Epidermal melanocyte (primary cell): ENCODE data around the gene AP5B1.

Source experiments
- DNase-seq: peaks from one replicate; pipeline ENCODE4 v3.0.0; 2011; ENCODE audit warnings: low spot score; ENCODE audit not compliant: insufficient read length

AP5B1 gene

DNA sequence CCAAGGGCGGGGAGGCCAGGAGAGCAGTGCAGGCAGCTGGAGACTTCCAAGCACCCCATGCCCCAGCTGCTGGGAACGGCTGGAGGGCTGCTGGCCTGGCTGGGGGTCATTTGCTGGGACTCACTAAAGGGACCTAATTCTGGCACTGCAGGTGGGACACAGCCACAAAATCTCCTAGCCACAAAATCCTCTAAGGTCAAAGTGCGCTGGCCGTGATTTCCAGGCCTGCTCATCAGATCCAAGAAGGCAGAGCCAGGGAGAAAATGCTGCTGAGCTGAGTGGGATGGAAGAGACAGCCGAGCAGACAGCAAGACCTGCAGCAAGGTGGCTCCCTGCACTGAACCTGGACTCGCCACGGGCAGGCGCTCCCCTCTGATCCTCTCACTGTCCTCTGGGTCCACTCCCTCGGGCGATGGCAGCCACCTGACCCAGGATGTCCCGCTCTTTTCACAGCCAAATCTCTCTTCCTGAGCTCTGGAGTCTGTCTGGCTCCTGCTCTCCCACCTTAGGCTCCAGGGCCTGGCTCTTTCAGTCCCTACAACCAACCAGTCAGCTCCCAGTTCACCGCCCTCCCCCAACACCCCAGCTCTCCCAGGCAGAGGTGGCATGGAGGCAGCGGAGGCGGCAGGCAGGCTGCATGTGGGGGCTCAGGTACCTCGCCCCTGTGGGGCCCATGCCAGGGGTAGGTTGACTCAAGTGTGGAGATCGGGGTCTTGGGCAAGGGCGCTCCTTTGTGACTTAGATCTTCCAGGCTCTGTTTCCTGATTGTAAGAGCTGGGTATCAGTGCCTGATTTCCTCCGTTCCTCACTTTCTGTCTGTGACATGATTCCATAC is 20.6 kb upstream of the AP5B1 start:
- DNase-seq = no peak

DNA sequence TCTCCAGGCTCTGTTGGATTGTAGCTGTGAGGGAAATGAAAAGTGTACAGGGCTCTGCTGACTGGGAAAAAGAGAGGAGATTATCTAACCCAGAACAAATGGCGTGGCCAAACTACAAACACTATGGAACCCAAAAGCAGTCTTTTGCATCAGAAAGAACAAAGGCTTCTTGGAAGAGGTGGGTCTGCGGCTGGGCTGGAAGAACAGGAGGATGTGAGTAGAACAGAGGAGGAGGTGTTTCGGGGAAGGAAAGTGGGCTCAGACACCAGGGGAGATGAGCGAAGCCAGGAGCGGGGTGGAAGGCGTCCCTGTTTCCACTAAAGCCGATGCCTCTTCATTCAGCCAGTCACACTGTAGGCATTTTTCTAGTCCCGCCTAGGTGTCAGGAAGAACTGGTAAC is 18.1 kb upstream of the AP5B1 start:
- no peak for DNase-seq

DNA sequence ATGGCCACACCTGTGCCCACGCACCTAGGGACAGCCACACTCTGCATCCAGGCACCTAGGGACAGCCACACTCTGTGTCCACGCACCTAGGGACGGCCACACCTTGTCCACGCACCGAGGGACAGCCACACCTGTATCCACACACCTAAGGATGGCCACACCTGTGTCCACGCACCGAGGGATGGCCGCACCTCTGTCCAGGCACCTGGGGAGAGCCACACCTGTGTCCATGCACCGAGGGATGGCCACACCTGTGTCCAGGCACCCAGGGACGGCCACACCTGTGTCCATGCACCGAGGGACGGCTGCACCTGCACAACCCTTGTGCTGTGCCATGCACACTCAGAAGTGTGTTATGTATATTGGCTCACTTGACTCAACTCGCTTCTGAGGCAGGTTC is 16.9 kb upstream of the AP5B1 start:
- no peak for DNase-seq

DNA sequence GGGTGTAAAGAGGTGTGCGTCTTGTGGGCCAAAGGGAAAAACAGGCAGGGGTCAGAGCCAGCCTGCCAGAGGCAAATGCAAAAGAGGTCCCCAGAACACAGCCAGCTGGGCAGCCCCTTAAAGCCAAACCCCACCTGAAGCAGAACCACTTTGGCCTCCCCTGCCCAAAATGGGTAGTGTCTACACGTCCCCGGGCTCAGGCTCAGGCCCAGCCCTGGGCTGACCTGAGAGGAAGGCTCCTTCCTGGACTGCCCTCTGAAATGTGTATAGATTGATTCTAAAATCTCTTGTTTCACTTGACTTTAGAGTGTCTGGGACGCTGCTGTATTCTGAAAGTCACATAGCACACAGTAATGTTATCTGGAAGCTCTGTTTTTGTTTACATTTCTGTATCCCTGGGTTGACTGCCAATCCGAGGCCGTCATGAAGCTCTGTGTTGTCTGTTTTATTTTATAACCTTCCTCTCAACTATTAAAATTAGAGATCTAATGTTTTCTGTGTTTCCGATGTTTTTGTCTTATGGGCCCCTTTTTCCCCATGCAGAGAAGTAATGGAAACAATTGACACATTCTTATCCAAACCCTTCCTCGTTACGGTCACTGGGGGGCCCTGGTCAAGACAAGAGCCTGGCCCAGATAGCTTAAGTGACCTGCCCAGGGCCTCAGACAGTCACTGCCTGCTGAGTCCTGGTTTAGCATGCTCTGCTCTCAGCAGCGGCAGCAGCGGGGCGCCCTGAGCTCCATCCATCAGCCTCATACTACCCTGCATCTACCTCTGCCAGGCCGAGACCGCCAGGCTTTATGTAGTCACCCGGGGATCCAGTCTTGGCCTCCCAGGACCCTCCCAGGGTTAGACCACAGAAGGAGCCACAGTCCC is 16.2 kb upstream of the AP5B1 start:
- DNase-seq = no peak

DNA sequence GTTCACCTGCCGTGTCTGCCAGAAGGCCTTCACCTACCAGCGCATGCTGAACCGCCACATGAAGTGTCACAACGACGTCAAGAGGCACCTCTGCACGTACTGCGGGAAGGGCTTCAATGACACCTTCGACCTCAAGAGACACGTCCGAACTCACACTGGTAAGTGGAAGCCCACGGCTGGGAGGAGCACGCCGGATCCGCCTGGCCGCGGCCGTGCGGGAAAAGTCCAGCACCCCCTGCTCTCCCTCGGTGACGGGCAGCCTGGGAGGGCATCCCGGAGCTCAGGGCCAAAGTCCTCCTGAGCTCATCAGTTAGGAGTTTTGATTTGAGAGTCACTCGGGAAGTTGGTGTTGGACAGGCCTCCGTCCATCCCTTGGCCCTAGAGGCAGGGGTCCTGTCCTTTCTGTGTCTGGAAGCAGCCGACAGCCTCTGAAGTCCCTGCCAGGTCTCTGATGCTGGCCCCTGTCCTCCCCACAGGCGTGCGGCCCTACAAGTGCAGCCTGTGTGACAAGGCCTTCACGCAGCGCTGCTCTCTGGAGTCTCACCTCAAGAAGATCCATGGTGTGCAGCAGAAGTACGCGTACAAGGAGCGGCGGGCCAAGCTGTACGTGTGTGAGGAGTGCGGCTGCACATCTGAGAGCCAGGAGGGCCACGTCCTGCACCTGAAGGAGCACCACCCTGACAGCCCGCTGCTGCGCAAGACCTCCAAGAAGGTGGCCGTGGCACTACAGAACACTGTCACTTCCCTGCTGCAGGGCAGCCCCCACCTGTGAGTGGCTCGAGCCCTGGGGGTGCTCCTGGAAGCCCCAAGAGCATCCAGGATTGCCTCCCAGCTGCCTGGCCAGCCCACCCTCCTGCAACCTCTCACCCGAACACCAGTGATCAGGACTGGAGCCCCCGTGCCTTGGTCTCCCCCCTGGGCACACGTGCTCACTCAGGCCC is 14.1 kb upstream of the AP5B1 start:
- no peak for DNase-seq

DNA sequence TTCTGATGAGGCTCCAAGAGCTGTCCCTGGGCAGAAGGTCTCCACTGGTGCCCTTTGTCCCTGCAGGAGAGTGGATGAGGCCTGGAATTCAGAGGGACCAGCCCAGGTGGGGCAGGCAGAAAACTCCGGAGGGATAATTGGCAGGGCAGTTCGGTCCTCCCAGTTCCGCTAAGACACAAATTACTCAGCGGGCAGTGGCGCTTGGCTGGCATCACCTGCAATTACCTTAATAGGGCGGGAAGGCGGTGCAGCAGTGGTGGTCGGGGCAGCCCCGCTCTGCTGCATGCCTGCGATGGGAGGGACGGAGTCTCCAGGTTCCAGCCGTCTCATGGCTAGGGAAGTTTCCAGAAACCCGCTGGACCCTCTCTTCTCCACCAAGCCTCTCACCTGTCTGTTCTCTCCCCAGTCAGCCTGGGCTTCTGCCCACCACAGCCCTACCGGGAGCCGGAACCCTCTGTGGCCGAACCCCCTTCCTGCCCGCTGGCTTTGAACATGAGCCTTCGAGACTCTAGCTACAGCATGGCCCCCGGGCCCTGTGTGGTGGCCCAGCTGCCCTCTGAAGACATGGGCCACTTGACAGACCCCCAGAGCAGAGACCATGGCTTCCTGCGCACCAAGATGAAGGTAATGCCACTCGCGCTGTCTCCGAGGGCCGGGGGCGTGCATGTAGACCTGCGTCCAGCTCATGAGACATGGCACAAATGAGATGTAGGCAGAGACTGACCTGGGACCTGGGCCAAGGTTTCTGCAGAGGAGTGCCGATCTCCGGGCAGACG is 13.0 kb upstream of the AP5B1 start:
- no peak for DNase-seq

DNA sequence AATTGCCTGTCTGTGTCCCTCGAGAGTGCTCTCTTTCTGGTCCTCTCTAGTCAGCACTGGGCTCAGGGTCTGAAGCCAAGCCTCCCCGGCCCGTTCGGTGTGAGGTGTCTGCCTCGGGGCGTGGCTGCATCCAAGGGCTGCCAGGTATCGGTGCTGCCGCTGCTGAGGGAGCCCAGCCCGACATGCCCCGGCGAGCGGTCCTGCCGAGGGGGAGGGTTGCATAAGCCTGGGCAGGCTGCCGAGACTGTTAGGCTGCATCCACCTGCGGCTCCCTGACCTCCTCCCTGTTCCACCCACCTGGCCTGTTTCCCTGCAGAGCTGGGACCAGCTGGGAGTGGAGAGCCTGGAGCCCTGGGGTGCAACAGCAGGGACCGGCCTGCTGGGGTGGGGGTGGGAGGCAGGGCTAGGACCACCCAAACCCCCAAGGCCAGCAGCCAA is 12.4 kb upstream of the AP5B1 start:
- no peak for DNase-seq

DNA sequence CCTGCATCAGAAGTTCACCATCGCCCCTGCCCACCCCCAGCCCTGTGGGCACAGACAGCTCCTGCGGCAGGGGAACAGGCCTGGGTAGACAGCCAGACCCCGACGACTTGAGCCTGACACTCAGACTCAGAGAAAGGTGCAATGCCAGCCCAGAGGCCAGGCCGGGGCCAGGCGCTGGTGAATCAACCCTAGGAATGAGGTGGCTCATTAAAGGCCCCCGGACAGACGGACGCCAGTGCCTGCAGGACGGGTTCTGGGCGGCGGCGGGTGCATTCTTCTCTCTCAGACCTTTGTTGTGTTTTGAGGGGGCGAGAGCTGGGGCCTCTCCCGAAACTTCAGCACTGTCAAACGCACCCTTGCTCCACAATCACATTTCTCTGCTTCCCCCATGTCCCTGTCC is 11.7 kb upstream of the AP5B1 start:
- no peak for DNase-seq

DNA sequence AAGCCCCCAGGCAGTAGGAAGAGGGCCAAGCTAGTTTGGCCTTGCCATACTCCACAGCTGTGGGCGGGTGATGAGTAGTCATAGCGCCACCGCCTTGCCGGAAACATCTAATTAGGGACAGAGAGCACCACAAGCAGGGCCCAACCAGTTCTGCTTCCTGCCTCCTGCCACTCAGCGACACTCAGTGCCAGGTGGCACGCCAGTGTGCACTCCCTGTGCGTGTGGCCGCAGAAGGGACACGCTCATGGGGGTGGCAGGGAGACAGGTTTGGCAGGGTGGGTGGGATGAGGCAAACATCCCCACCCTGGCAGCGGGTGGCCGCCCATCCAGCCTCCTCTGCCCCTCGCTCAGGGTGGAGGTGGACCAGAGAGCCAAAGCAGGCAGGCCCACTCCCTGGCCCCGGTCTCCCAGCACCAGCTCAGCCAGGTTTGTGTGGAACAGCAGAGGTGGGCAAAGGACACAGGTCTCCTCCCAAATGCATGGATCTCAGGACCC is 11.0 kb upstream of the AP5B1 start:
- DNase-seq = no peak

DNA sequence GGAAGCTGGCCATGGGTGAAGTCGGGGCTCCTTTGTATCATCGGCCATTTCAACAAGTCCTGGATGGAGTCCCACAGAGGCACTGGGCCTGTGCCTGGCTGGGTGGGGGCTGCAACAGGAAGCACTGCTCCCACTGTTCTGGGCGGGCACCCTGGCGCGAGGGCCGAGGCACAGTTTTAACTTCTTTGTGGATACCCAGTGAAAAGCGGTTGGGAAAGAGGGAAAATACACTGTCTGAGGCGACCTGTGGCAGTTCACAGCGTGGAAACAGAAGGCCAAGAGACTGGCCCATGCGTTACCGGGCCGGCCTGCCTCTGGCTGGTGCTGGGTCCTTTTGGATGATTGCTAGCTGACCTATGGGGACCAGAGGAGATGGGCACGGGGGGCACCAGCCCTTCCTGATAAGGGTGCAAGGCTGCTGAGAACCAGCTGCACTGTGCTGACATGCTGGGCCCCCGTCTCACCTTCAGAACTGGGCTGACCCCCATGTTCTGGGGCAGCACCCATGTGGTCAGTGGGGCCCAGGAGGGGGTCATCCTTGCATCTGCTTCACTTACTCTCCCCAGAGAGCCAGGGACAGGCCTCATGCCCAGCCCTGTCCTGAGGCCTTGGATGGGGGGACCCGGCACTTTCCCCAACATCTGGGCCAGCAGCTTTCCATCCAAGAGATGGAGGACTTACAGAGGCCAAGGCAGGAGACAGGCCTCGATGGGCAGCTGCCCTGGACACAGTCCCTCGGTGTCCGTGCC is 10.3 kb upstream of the AP5B1 start:
- DNase-seq = no peak

DNA sequence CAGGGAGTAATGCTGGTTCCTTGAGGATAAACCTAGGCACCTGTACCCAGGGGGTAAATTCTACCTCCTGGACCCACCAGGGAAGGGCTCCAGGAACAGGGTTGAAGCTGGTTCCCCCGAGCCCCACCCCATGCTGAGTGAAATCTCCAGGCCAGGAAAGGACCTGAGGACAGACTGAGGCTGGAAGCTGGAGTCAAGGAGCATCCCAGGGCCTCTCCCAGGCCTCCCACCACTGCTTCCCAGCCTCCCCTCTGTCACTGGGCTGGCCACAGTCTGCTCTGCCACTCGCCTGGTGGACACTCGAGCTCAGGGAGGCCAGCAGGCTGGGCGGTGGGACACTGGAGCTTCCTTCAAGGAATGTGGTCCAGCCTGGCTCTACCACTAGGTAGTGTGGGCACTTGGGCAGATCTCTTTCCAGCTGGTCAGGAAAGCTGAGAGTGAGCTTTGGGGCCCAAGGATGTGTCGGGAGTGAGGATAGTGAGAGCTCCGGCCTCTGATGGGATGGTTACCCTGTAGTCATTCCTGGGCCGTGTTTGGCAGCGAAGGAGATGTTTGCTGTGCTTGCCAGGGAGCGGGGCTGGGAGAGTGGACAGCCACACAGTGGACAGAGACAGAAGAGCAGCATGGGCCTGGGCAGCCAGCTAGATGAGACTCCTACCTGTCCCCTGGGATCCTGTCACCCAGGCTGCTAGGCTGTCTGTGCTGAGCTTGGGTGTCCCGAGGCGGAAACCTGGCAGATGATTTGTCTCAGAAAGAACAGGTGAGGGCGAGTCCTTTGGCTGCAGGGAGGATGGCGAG is 9.5 kb upstream of the AP5B1 start:
- no peak for DNase-seq

DNA sequence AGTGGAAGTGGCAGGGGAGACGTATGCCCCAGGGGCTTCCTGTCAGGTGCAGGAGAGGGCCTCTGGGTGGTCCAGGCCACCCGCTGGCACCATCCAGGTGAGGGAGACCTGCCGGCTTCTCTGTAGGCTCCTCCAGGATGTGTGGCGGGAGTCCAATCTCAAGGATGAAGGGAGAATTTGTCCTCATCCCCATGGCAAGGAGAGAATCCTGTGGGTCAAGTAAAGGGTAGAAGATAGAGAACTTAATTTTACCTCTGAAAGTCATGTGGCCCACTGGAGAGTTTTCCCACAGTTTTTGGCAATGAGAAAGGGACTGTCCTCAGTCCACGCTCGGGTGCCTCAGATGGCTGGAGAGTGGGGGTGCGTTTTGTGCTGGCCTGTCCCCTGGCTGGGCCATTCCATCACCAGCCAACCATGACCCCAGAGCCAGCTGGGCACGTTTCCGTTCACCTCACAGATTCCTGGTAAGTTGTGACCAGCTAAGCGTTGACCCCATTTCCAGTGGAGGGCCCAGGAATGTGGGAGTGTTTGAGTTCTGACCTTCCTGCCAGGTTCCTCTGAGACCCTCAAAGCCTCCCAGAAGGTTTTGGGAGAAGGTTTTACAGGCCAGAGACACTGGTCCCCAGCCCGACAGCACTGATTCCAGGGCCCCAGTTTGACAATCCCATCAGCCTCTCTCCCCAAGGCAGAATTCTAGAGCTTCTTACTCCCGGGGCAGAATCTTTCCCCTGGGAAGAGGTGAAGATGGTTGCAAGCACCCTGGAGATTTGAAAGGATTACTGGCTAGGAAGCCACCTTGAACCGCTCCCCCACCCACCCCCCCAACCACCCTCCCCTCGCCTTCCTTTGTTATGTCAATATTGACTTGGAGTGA is 8.7 kb upstream of the AP5B1 start:
- DNase-seq = no peak

DNA sequence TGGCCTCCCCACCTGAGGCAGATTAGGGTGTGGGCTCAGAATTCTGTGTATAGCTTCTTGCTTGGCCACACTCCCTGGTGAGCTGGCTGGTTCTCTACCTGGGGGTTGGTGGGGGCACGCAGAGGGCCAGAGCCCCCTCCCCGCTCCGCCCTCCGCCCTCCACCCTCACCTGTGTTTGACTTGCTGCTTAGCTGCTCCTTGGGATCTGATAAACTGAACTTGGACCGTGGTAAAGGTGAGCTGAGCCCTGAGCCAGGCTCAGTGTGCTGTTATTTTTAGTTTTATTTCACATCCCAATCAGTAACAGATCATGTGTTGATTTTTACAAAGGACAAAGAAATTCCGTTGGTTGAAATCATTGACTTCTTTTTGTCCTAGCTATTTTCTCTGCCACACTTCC is 8.0 kb upstream of the AP5B1 start:
- DNase-seq = no peak

DNA sequence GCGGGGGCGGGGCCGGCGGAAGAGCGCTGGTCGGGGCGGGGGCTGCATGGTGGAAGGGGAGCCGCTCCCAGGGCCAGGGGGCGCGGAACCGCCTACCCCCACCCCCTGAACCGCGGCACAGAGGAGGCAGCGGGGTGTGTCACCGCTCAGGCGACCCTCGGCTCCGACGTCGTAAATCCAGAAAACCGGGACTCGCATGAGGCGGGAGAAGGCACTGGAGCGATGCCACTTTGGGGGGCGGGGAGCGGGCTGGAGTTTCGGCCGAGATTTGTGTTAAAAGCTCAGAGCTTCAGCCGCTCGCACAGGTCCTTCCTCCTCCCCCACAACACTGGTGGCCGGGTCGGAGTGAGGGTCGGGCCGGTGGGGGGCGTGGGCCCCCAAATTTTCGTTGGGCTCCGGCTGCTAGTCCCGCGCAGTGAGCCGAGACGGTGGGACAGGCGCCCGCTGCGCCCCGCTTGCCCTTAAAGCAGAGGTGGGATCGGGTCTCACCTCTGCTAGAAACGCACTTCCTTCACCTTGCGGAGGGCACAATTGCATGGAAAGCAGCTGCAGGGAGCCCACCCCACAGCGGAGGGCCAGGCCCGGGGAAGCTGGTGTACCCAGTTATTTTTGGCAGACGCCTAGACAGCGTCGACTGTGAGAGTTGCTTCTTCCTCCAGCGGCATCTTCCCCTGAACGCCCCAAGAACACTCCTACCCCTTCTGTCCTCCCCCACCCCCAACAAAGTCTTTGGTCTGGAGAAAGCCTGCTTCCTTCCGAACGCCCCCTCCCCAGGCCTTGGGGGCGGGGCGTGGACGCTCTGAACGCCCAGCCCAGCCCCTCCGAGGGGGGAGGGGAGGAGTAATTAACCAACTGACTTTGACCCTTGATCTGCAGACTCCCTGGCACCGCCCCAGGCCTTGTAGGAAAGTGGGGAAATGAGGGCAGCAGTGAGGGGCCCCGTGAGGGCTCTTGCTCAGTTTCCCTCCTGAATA is 7.2 kb upstream of the AP5B1 start:
- peak; percentile 25 for DNase-seq

DNA sequence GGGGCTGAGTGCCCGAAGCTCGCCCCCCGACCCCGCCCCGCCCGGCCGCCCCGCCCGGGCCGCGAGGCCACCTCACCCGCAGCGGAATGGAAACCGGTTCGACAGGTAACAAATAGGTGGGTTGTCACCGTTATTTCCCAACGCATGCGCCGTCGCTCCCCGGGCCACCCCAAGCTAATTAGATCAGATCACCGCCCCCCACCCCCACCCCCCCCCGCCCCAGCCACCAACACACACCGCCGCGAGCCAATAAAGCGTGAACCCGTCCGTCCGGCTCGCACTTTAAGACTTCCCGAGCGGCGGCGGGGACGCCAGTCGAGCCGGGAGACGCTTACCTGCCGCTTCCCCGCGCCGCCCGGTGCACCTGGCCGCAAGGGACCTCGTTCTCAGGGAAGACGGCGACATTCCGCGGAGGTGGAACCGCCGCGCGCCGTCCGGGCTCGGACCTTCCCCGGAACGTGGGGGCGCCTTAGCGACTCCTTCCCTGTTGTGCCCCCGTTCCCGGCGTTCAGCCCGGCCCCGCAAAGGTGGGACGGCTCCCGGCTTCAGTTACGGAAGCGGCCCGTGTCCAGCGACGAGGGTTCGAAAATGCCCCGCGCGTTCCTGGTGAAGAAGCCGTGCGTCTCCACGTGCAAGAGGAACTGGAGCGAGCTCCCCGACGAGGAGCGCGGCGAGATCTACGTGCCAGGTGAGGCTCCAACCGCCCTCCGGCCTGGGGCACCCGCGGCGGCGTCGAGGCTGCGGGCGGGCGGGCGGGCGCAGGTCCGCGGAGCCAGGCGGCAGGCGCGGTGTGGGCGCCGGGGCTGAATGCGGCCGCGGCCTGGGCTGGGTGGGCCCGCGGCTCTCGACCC is 6.2 kb upstream of the AP5B1 start, which contains the start of gene OVOL1:
TSS of gene OVOL1 (plus strand) at position 278 of the 851 bp plus-strand sequence. CDS start at position 589, 311 bp downstream.
- DNase-seq = no peak
